Parathyroid adenoma (tissue), 2 donors: ENCODE measurements around the gene PREX1.

Experiments
- H2AFZ ChIP-seq: fragments of 300-600 bp; sonication (generic); one replicate; pipeline ENCODE4 v1.7.0; 2017; ENCODE audit warnings: antibody characterized with exemption, mild to moderate bottlenecking
- H3K27ac ChIP-seq: fragments of 300-600 bp; sonication (generic); one replicate; pipeline ENCODE4 v1.7.0; 2017
- H3K27me3 ChIP-seq: fragments of 300-600 bp; sonication (generic); one replicate; pipeline ENCODE4 v1.7.0; 2017; ENCODE audit warnings: low read length; ENCODE audit not compliant: control insufficient read depth, insufficient read depth
- H3K36me3 ChIP-seq: fragments of 300-600 bp; sonication (generic); one replicate; pipeline ENCODE4 v1.7.0; 2017; ENCODE audit warnings: low read length; ENCODE audit not compliant: control insufficient read depth, insufficient read depth
- H3K4me1 ChIP-seq: fragments of 300-600 bp; sonication (generic); one replicate; pipeline ENCODE4 v1.7.0; 2017; ENCODE audit warnings: control low read depth
- H3K4me2 ChIP-seq: fragments of 300-600 bp; sonication (generic); one replicate; pipeline ENCODE4 v1.7.0; 2017; ENCODE audit warnings: low read length
- H3K4me3 ChIP-seq: fragments of 300-600 bp; sonication (generic); one replicate; pipeline ENCODE4 v1.7.0; 2017; ENCODE audit warnings: low read depth, low read length
- H3K79me2 ChIP-seq: fragments of 300-600 bp; sonication (generic); one replicate; pipeline ENCODE4 v1.7.0; 2017; ENCODE audit warnings: control low read depth
- H3K9ac ChIP-seq: fragments of 300-600 bp; sonication (generic); one replicate; pipeline ENCODE4 v1.7.0; 2017; ENCODE audit warnings: mild to moderate bottlenecking
- H3K9me3 ChIP-seq: fragments of 300-600 bp; sonication (generic); one replicate; pipeline ENCODE4 v1.7.0; 2017; ENCODE audit warnings: low read length; ENCODE audit not compliant: control insufficient read depth
- CTCF ChIP-seq: fragments of 300-600 bp; sonication (generic); IDR thresholded peaks from one replicate; pipeline ENCODE4 v1.7.0; 2017; ENCODE audit warnings: antibody characterized with exemption, mild to moderate bottlenecking
- donor health status: primary hyperparathyroidism.

The PREX1 gene

GRCh38 chr20:48721324-48722001, 106.3 kb downstream of the PREX1 start:
- no peak for TF ChIP-seq CTCF
- Histone ChIP-seq H3K9ac (no peak overlapping the region), H3K4me3 (no peak overlapping the region), H3K79me2 (no peaks in the 10 kb centered on the region), H3K27ac (no peak overlapping the region), H3K36me3 (no peaks in the 10 kb centered on the region), H3K27me3 (no peaks in the 10 kb centered on the region), H3K4me1 (no peaks in the 10 kb centered on the region), H3K4me2 (no peak overlapping the region), H3K9me3 (no peaks in the 10 kb centered on the region), H2AFZ (no peak overlapping the region)

GRCh38 chr20:48720256-48720985, 107.4 kb downstream of the PREX1 start:
- Histone ChIP-seq H3K4me3 (no peak overlapping the region), H2AFZ (no peak overlapping the region), H3K4me1 (no peaks in the 10 kb centered on the region), H3K27me3 (no peaks in the 10 kb centered on the region), H3K79me2 (no peaks in the 10 kb centered on the region), H3K4me2 (no peak overlapping the region), H3K27ac (no peak overlapping the region), H3K9ac (no peak overlapping the region), H3K36me3 (no peaks in the 10 kb centered on the region), H3K9me3 (no peaks in the 10 kb centered on the region)
- no peak for TF ChIP-seq CTCF

- Histone ChIP-seq H3K4me1 (no peaks in the 10 kb centered on the region), H3K27ac (no peak overlapping the region), H3K9me3 (no peaks in the 10 kb centered on the region), H3K4me3 (no peak overlapping the region), H3K36me3 (no peaks in the 10 kb centered on the region), H3K9ac (no peak overlapping the region), H2AFZ (no peak overlapping the region), H3K79me2 (no peaks in the 10 kb centered on the region), H3K27me3 (no peaks in the 10 kb centered on the region), H3K4me2 (no peak overlapping the region)
- no peak for TF ChIP-seq CTCF
Observed at GRCh38 chr20:48719598-48720255, 108.1 kb downstream of the PREX1 start.

- H3K9ac ChIP-seq: no peak overlapping the region
Observed at GRCh38 chr20:48718786-48719578, 108.8 kb downstream of the PREX1 start.

More at GRCh38 chr20:48718786-48719578, 108.8 kb downstream of the PREX1 start:
- Histone ChIP-seq H3K9me3 (no peaks in the 10 kb centered on the region), H3K79me2 (no peaks in the 10 kb centered on the region), H2AFZ (no peak overlapping the region), H3K27ac (no peak overlapping the region), H3K27me3 (no peaks in the 10 kb centered on the region), H3K4me3 (no peak overlapping the region), H3K4me2 (no peak overlapping the region), H3K4me1 (no peaks in the 10 kb centered on the region), H3K36me3 (no peaks in the 10 kb centered on the region)
- no peak for TF ChIP-seq CTCF
